Vagina (tissue), 2 donors: ENCODE measurements around the gene WDR11. TPM values are rescaled to one million over a fixed set of nuclear protein-coding genes. Genes with fewer than 3 reads are reported as not detected.

Source experiments
- DNase-seq, 2 donors: peaks; one replicate each; pipeline ENCODE4 v3.0.0-alpha.2; 2017; ENCODE audit errors: extremely low spot score in 2 of 2
- H3K27ac ChIP-seq: fragments of 200-600 bp; sonication (generic); one replicate; pipeline ENCODE4 v1.5.1; 2019
- H3K27me3 ChIP-seq: fragments of 200-600 bp; sonication (generic); one replicate; pipeline ENCODE4 v1.5.1; 2019
- H3K36me3 ChIP-seq, 2 donors: fragments of 200-600 bp; sonication (generic); one replicate each; pipeline ENCODE4 v1.5.1; 2017 to 2019
- H3K4me1 ChIP-seq: fragments of 200-600 bp; sonication (generic); one replicate; pipeline ENCODE4 v1.5.1; 2019
- H3K4me3 ChIP-seq, 2 donors: fragments of 200-600 bp; sonication (generic); 1 replicate in 1 of 2; 2 replicates in 1 of 2; pipeline ENCODE4 v1.5.1; 2016 to 2019
- H3K9me3 ChIP-seq: fragments of 200-600 bp; sonication (generic); one replicate; pipeline ENCODE4 v1.5.1; 2019
- POLR2A ChIP-seq, 2 donors: fragments of 450-650 bp; IDR thresholded peaks; one replicate each; pipeline ENCODE4 v1.6.1; 2017; ENCODE audit warnings: antibody characterized with exemption in 2 of 2, mild to moderate bottlenecking in 2 of 2, moderate library complexity in 2 of 2
- POLR2AphosphoS5 ChIP-seq, 2 donors: sonication (generic); formaldehyde crosslinking; IDR thresholded peaks; one replicate each; pipeline ENCODE4 v1.9.0; 2017; ENCODE audit warnings: antibody characterized with exemption in 2 of 2, mild to moderate bottlenecking in 2 of 2, low read depth in 1 of 2; ENCODE audit not compliant: insufficient read depth in 1 of 2
- intact Hi-C: fragments of 100-400 bp; cut with DNase I; formaldehyde crosslinking; loops from one replicate; pipeline ENCODE4 v1.15.1; 2023
- total RNA-seq: library from RNA; depleted of rRNA; stranded (reverse); fragments of >200 nt; gene quantifications from one replicate; pipeline ENCODE4 v1.2.3, GENCODE V29; 2016
- TF ChIP-seq, protein P1 (sequence below), 3 experiments: fragments of 450-650 bp in 2 of 3; fragments of 200-600 bp in 1 of 3; sonication (generic) in 1 of 3; IDR thresholded peaks; one replicate each; pipeline ENCODE4 v1.5.1; 2017 to 2019; ENCODE audit warnings: antibody characterized with exemption in 3 of 3, mild to moderate bottlenecking in 2 of 3, moderate library complexity in 2 of 3

The WDR11 gene
- total RNA-seq, 1 donor from 2014 or later, result 60.6 TPM

DNA sequence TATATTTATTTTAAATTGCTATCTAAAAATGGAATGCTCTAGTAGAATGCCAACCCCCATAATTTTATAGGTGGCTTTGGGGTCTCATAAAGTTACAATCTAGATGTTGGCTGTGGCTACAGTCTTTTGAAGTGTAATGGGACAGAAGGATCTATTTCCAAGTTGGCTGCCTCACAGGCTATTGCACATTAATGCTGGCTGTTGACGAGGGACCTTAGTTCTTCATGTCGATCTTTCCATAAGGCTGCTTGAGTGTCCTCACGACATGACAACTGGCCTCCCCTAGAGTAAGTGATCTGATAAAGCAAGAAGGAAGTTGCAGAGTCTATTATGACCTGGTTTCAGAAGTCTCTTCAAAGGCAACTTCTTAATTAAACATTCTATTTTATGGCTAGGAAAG, 36.3 kb downstream of the WDR11 start:
- TF ChIP-seq POLR2A (IDR thresholded peaks at IDR 0.05) (no peak), POLR2AphosphoS5 (IDR thresholded peaks at IDR 0.05; ENCODE audit: insufficient read depth in 1 of 2, low read depth in 1 of 2) (no peak)
- TF ChIP-seq, protein P1, sequence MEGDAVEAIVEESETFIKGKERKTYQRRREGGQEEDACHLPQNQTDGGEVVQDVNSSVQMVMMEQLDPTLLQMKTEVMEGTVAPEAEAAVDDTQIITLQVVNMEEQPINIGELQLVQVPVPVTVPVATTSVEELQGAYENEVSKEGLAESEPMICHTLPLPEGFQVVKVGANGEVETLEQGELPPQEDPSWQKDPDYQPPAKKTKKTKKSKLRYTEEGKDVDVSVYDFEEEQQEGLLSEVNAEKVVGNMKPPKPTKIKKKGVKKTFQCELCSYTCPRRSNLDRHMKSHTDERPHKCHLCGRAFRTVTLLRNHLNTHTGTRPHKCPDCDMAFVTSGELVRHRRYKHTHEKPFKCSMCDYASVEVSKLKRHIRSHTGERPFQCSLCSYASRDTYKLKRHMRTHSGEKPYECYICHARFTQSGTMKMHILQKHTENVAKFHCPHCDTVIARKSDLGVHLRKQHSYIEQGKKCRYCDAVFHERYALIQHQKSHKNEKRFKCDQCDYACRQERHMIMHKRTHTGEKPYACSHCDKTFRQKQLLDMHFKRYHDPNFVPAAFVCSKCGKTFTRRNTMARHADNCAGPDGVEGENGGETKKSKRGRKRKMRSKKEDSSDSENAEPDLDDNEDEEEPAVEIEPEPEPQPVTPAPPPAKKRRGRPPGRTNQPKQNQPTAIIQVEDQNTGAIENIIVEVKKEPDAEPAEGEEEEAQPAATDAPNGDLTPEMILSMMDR (IDR thresholded peaks at IDR 0.05), result no peak
- no peak overlapping the region for H3K4me3 ChIP-seq
- no peaks in the 10 kb centered on the region for H3K4me1 ChIP-seq
- no peak overlapping the region for H3K27ac ChIP-seq
- no peaks in the 10 kb centered on the region for H3K27me3 ChIP-seq
- H3K36me3 ChIP-seq, result peaks cover 0 to 41% of the 10 kb centered on the region in 2 donors
- no peak for DNase-seq
- intact Hi-C loops, result no loop called here
- no peaks in the 10 kb centered on the region for H3K9me3 ChIP-seq

DNA sequence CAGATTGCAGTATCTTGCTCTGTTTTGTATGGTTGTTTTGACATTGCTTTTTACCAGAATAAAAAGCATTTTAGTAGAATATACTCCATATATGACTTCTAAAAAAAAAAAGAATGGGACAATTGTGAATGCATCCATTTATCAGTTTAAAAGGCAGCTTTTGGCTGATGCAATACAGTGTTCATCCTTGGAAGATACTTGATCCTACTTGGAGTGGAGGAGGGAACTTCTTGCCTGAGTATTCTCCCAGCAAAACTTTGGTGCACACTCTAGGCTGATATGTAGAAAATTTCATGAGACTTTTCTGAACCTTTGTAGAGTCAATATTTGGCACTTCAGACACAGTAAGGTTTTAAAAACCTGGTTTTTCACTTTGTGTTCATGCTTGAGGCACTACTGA, 40.2 kb downstream of the WDR11 start:
- H3K36me3 ChIP-seq, result peaks cover 0 to 27% of the 10 kb centered on the region in 2 donors
- TF ChIP-seq POLR2A (IDR thresholded peaks at IDR 0.05) (no peak), POLR2AphosphoS5 (IDR thresholded peaks at IDR 0.05; ENCODE audit: insufficient read depth in 1 of 2, low read depth in 1 of 2) (no peak)
- TF ChIP-seq, protein P1 (IDR thresholded peaks at IDR 0.05), result no peak

GRCh38 chr10:120894556-120894955, 43.4 kb downstream of the WDR11 start:
- Histone ChIP-seq H3K4me1 (no peaks in the 10 kb centered on the region), H3K36me3 (peaks cover 0 to 21% of the 10 kb centered on the region in 2 donors), H3K27me3 (no peaks in the 10 kb centered on the region), H3K9me3 (no peaks in the 10 kb centered on the region), H3K4me3 (no peak overlapping the region), H3K27ac (no peak overlapping the region)
- TF ChIP-seq, protein P1 (IDR thresholded peaks at IDR 0.05), result no peak
- TF ChIP-seq POLR2AphosphoS5 (IDR thresholded peaks at IDR 0.05; ENCODE audit: insufficient read depth in 1 of 2, low read depth in 1 of 2) (no peak), POLR2A (IDR thresholded peaks at IDR 0.05) (no peak)
- intact Hi-C loops, result no loop called here
- DNase-seq, result no peak

More for the DNA sequence above, 40.2 kb downstream of the WDR11 start:
- no peak for DNase-seq
- intact Hi-C loops, result no loop called here
- no peak overlapping the region for H3K4me3 ChIP-seq
- H3K27me3 ChIP-seq, result no peaks in the 10 kb centered on the region
- H3K4me1 ChIP-seq, result no peaks in the 10 kb centered on the region
- no peak overlapping the region for H3K27ac ChIP-seq
- H3K9me3 ChIP-seq, result no peaks in the 10 kb centered on the region

- H3K9me3 ChIP-seq, result no peaks in the 10 kb centered on the region
- H3K4me3 ChIP-seq, result no peak overlapping the region
- no peak for DNase-seq
- H3K27ac ChIP-seq, result no peak overlapping the region
- H3K4me1 ChIP-seq, result no peaks in the 10 kb centered on the region
- peaks cover 0 to 20% of the 10 kb centered on the region in 2 donors for H3K36me3 ChIP-seq
- H3K27me3 ChIP-seq, result no peaks in the 10 kb centered on the region
- intact Hi-C loops, result no loop called here
- TF ChIP-seq POLR2A (IDR thresholded peaks at IDR 0.05) (no peak), POLR2AphosphoS5 (IDR thresholded peaks at IDR 0.05; ENCODE audit: insufficient read depth in 1 of 2, low read depth in 1 of 2) (no peak)
- TF ChIP-seq, protein P1 (IDR thresholded peaks at IDR 0.05), result no peak
These were observed 46.2 kb downstream of the WDR11 start for GRCh38 chr10:120897343-120897742.

GRCh38 chr10:120905268-120905667, 54.1 kb downstream of the WDR11 start:
- Histone ChIP-seq H3K27me3 (no peaks in the 10 kb centered on the region), H3K9me3 (no peaks in the 10 kb centered on the region), H3K36me3 (peaks cover 6 to 90% of the 10 kb centered on the region in 2 donors), H3K27ac (no peak overlapping the region), H3K4me3 (no peak overlapping the region), H3K4me1 (no peaks in the 10 kb centered on the region)
- no peak for TF ChIP-seq POLR2A (IDR thresholded peaks at IDR 0.05)
- TF ChIP-seq, protein P1 (IDR thresholded peaks at IDR 0.05), result no peak
- no peak for TF ChIP-seq POLR2AphosphoS5 (IDR thresholded peaks at IDR 0.05; ENCODE audit: insufficient read depth in 1 of 2, low read depth in 1 of 2)
- intact Hi-C loops, result no loop called here
- DNase-seq, result no peak
